ENCODE measurements around the gene CCDC158. TPM values are rescaled to one million over a fixed set of nuclear protein-coding genes. Genes with fewer than 3 reads are reported as not detected.

The CCDC158 gene
- total and polyA plus RNA-seq, 10 of the 15 experiments (the other 5 are each of a cell fraction or from before 2014, with no cell fraction given): not detected

DNA sequence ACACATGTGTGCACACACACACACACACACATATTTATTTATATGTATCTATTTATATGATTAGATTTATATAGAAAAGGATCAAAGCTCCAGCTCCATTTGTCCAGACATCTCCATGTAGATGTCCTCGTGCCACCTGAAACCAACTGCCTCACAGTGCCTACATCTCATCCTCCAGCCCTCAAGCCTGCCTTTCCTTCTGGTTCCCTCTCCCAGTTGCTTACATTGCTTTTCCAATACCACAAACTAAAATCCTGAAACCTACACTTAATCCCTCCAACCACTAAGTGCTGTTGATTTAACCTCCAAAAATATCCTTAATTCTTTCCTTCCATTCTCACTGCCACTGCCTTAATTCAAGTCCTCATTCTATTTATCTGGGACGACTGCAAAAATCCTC is 63.0 kb downstream of the CCDC158 start:
- Histone ChIP-seq H3K4me1 (ENCODE audit: control insufficient read depth, insufficient read depth, low read length) (no peaks in the 10 kb centered on the region), H4K20me1 (ENCODE audit: control insufficient read depth, insufficient read depth) (no peaks in the 10 kb centered on the region), H3K27ac (ENCODE audit: control insufficient read depth, insufficient read depth) (no peak overlapping the region), H3K79me2 (ENCODE audit: control insufficient read depth, insufficient read depth, low read length) (no peaks in the 10 kb centered on the region), H3K9ac (ENCODE audit: control insufficient read depth, insufficient read depth, low read length) (no peak overlapping the region), H3K36me3 (ENCODE audit: control insufficient read depth in 2 of 2, insufficient read depth in 2 of 2, low read length in 1 of 2) (no peaks in the 10 kb centered on the region), H3K4me3 (no peak overlapping the region), H3K4me2 (ENCODE audit: control insufficient read depth, insufficient read depth) (no peak overlapping the region), H2AFZ (ENCODE audit: control insufficient read depth, low read depth, low read length) (no peak overlapping the region), H3K27me3 (replicated peaks in 1 of 2; ENCODE audit: control insufficient read depth in 2 of 2, insufficient read depth in 2 of 2, low read length in 1 of 2) (no peaks in the 10 kb centered on the region), H3K9me3 (replicated peaks; ENCODE audit: control insufficient read depth, insufficient read depth, low read length) (no peaks in the 10 kb centered on the region; the same call in 1 of the 3 replicates)
- intact Hi-C loops (cut with micrococcal nuclease; ENCODE audit: unreplicated experiment) (no loop called here), in situ Hi-C loops (cut with MboI) (no loop called here)
- CTCF ChIA-PET: no interaction called here
- SMC1A ChIA-PET (ENCODE audit: uncharacterized antibody, unreplicated experiment): no interaction called here
- FAIRE-seq (no peak), ATAC-seq (no peak), DNase-seq (ENCODE audit: low read depth, low spot score) (no peak)
- BruUV-seq (replicated peaks): no TSS peak
- POLR2A ChIA-PET: no interaction called here
- WGBS (ENCODE audit: insufficient coverage, insufficient replicate concordance, low lambda C conversion rate, missing lambda C conversion rate): 0% methylated on average over 2 of the region's 2 CpGs
- RAD21 ChIA-PET (ENCODE audit: unreplicated experiment): no interaction called here
- TF ChIP-seq, protein P1, sequence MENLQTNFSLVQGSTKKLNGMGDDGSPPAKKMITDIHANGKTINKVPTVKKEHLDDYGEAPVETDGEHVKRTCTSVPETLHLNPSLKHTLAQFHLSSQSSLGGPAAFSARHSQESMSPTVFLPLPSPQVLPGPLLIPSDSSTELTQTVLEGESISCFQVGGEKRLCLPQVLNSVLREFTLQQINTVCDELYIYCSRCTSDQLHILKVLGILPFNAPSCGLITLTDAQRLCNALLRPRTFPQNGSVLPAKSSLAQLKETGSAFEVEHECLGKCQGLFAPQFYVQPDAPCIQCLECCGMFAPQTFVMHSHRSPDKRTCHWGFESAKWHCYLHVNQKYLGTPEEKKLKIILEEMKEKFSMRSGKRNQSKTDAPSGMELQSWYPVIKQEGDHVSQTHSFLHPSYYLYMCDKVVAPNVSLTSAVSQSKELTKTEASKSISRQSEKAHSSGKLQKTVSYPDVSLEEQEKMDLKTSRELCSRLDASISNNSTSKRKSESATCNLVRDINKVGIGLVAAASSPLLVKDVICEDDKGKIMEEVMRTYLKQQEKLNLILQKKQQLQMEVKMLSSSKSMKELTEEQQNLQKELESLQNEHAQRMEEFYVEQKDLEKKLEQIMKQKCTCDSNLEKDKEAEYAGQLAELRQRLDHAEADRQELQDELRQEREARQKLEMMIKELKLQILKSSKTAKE (IDR thresholded peaks at IDR 0.05; ENCODE audit: low read depth, poor library complexity, severe bottlenecking): no peak
- TF ChIP-seq, protein P2, sequence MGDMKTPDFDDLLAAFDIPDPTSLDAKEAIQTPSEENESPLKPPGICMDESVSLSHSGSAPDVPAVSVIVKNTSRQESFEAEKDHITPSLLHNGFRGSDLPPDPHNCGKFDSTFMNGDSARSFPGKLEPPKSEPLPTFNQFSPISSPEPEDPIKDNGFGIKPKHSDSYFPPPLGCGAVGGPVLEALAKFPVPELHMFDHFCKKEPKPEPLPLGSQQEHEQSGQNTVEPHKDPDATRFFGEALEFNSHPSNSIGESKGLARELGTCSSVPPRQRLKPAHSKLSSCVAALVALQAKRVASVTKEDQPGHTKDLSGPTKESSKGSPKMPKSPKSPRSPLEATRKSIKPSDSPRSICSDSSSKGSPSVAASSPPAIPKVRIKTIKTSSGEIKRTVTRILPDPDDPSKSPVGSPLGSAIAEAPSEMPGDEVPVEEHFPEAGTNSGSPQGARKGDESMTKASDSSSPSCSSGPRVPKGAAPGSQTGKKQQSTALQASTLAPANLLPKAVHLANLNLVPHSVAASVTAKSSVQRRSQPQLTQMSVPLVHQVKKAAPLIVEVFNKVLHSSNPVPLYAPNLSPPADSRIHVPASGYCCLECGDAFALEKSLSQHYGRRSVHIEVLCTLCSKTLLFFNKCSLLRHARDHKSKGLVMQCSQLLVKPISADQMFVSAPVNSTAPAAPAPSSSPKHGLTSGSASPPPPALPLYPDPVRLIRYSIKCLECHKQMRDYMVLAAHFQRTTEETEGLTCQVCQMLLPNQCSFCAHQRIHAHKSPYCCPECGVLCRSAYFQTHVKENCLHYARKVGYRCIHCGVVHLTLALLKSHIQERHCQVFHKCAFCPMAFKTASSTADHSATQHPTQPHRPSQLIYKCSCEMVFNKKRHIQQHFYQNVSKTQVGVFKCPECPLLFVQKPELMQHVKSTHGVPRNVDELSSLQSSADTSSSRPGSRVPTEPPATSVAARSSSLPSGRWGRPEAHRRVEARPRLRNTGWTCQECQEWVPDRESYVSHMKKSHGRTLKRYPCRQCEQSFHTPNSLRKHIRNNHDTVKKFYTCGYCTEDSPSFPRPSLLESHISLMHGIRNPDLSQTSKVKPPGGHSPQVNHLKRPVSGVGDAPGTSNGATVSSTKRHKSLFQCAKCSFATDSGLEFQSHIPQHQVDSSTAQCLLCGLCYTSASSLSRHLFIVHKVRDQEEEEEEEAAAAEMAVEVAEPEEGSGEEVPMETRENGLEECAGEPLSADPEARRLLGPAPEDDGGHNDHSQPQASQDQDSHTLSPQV (IDR thresholded peaks at IDR 0.05): no peak
- TF ChIP-seq CEBPB (IDR thresholded peaks at IDR 0.05; ENCODE audit: borderline replicate concordance in 1 of 2, low read depth in 2 of 2, low read length in 2 of 2): no peak
- no peak for TF ChIP-seq SMARCA5 (IDR thresholded peaks at IDR 0.05)
- TF ChIP-seq RAD51 (IDR thresholded peaks at IDR 0.05): no peak
- TF ChIP-seq MTA2 (IDR thresholded peaks at IDR 0.05; ENCODE audit: low read depth): no peak
- TF ChIP-seq NBN (IDR thresholded peaks at IDR 0.05): no peak
- no peak for TF ChIP-seq HDAC2 (IDR thresholded peaks at IDR 0.05)
- no peak for TF ChIP-seq SIN3A (IDR thresholded peaks at IDR 0.05; ENCODE audit: low read depth, low read length)
- TF ChIP-seq, protein P3, sequence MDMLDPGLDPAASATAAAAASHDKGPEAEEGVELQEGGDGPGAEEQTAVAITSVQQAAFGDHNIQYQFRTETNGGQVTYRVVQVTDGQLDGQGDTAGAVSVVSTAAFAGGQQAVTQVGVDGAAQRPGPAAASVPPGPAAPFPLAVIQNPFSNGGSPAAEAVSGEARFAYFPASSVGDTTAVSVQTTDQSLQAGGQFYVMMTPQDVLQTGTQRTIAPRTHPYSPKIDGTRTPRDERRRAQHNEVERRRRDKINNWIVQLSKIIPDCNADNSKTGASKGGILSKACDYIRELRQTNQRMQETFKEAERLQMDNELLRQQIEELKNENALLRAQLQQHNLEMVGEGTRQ (IDR thresholded peaks at IDR 0.05; ENCODE audit: borderline replicate concordance, low read depth, low read length): no peak
- TF ChIP-seq CBX5 (IDR thresholded peaks at IDR 0.05; ENCODE audit: low read depth): no peak
- TF ChIP-seq, protein P4, sequence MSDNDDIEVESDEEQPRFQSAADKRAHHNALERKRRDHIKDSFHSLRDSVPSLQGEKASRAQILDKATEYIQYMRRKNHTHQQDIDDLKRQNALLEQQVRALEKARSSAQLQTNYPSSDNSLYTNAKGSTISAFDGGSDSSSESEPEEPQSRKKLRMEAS (IDR thresholded peaks at IDR 0.05; ENCODE audit: low read depth, low read length): no peak
- TF ChIP-seq, protein P5, sequence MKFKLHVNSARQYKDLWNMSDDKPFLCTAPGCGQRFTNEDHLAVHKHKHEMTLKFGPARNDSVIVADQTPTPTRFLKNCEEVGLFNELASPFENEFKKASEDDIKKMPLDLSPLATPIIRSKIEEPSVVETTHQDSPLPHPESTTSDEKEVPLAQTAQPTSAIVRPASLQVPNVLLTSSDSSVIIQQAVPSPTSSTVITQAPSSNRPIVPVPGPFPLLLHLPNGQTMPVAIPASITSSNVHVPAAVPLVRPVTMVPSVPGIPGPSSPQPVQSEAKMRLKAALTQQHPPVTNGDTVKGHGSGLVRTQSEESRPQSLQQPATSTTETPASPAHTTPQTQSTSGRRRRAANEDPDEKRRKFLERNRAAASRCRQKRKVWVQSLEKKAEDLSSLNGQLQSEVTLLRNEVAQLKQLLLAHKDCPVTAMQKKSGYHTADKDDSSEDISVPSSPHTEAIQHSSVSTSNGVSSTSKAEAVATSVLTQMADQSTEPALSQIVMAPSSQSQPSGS (IDR thresholded peaks at IDR 0.05; ENCODE audit: low read length): no peak
- no peak for TF ChIP-seq IKZF2 (IDR thresholded peaks at IDR 0.05)

Measured in GM12878 (cell line).